ENCODE results near the gene WWOX. TPM values are rescaled to one million over a fixed set of nuclear protein-coding genes. Genes with fewer than 3 reads are reported as not detected.

The WWOX gene
- polyA plus RNA-seq, 1 donor from 2014 or later = 25.6 TPM

- Histone ChIP-seq H2AFZ (ENCODE audit: low read depth, low read length) (no peak overlapping the region), H3K27me3 (ENCODE audit: insufficient read depth, low read depth, low read length) (no peaks in the 10 kb centered on the region), H3K79me2 (replicated peaks; ENCODE audit: insufficient read depth, low read length) (no peaks in the 10 kb centered on the region), H3K9me2 (ENCODE audit: insufficient read depth, low read length) (no peaks in the 10 kb centered on the region), H3K9me3 (ENCODE audit: low read length) (no peaks in the 10 kb centered on the region), H3K27ac (ENCODE audit: low read length) (no peak overlapping the region), H4K20me1 (ENCODE audit: insufficient read depth) (no peaks in the 10 kb centered on the region), H3K36me3 (ENCODE audit: insufficient read depth, low read length) (no peaks in the 10 kb centered on the region), H3F3A (ENCODE audit: insufficient read depth, low read length, poor library complexity, severe bottlenecking) (no peaks in the 10 kb centered on the region), H3K4me2 (ENCODE audit: low read length) (no peak overlapping the region), H3K9ac (ENCODE audit: low read length) (no peak overlapping the region), H3K4me3 (ENCODE audit: low read length) (no peak overlapping the region)
- no peak for TF ChIP-seq POLR2AphosphoS5 (IDR thresholded peaks at IDR 0.05)
Observed at GRCh38 chr16:78782572-78782971, 683.1 kb downstream of the WWOX start.

GRCh38 chr16:78783570-78784079 lies 684.2 kb downstream of the WWOX start:
- H3K27ac ChIP-seq (ENCODE audit: low read length) = no peak overlapping the region
- no peak overlapping the region for H3K4me3 ChIP-seq (ENCODE audit: low read length)
- H2AFZ ChIP-seq (ENCODE audit: low read depth, low read length) = no peak overlapping the region
- H3K9me2 ChIP-seq (ENCODE audit: insufficient read depth, low read length) = no peaks in the 10 kb centered on the region
- no peaks in the 10 kb centered on the region for H4K20me1 ChIP-seq (ENCODE audit: insufficient read depth)
- TF ChIP-seq RAD21 (conservative IDR thresholded peaks at IDR 0.05) = no peak
- TF ChIP-seq CTCF (IDR thresholded peaks at IDR 0.05; ENCODE audit: poor library complexity, severe bottlenecking) = no peak
- TF ChIP-seq MXI1 (conservative IDR thresholded peaks at IDR 0.05; ENCODE audit: poor library complexity, severe bottlenecking) = no peak
- no peak for TF ChIP-seq TAF1 (IDR thresholded peaks at IDR 0.05; ENCODE audit: low read depth)
- TF ChIP-seq SMC3 (conservative IDR thresholded peaks at IDR 0.05; ENCODE audit: poor library complexity) = no peak
- no peak for TF ChIP-seq REST (IDR thresholded peaks at IDR 0.05; ENCODE audit: borderline replicate concordance)
- TF ChIP-seq EZH2 (IDR thresholded peaks at IDR 0.05; ENCODE audit: borderline replicate concordance, insufficient read depth, low read length, poor library complexity, severe bottlenecking) = no peak
- TF ChIP-seq EP300 (conservative IDR thresholded peaks at IDR 0.05; ENCODE audit: poor library complexity, severe bottlenecking) = no peak
- TF ChIP-seq POLR2AphosphoS5 (IDR thresholded peaks at IDR 0.05) = no peak
- H3K9ac ChIP-seq (ENCODE audit: low read length) = no peak overlapping the region
- no peaks in the 10 kb centered on the region for H3K79me2 ChIP-seq (replicated peaks; ENCODE audit: insufficient read depth, low read length)
- H3K9me3 ChIP-seq (ENCODE audit: low read length) = no peaks in the 10 kb centered on the region
- H3K4me2 ChIP-seq (ENCODE audit: low read length) = no peak overlapping the region
- H3K27me3 ChIP-seq (ENCODE audit: insufficient read depth, low read depth, low read length) = no peaks in the 10 kb centered on the region
- no peaks in the 10 kb centered on the region for H3F3A ChIP-seq (ENCODE audit: insufficient read depth, low read length, poor library complexity, severe bottlenecking)
- no peaks in the 10 kb centered on the region for H3K36me3 ChIP-seq (ENCODE audit: insufficient read depth, low read length)

GRCh38 chr16:78784771-78785170 lies 685.3 kb downstream of the WWOX start:
- H3K4me3 ChIP-seq (ENCODE audit: low read length) = no peak overlapping the region
- no peaks in the 10 kb centered on the region for H3K79me2 ChIP-seq (replicated peaks; ENCODE audit: insufficient read depth, low read length)
- no peaks in the 10 kb centered on the region for H3K9me3 ChIP-seq (ENCODE audit: low read length)
- no peak overlapping the region for H2AFZ ChIP-seq (ENCODE audit: low read depth, low read length)
- no peaks in the 10 kb centered on the region for H3K36me3 ChIP-seq (ENCODE audit: insufficient read depth, low read length)
- TF ChIP-seq RAD21 (conservative IDR thresholded peaks at IDR 0.05) (no peak), EZH2 (IDR thresholded peaks at IDR 0.05; ENCODE audit: borderline replicate concordance, insufficient read depth, low read length, poor library complexity, severe bottlenecking) (no peak), SMC3 (conservative IDR thresholded peaks at IDR 0.05; ENCODE audit: poor library complexity) (no peak), MXI1 (conservative IDR thresholded peaks at IDR 0.05; ENCODE audit: poor library complexity, severe bottlenecking) (no peak), POLR2AphosphoS5 (IDR thresholded peaks at IDR 0.05) (no peak)
- H4K20me1 ChIP-seq (ENCODE audit: insufficient read depth) = no peaks in the 10 kb centered on the region
- no peaks in the 10 kb centered on the region for H3F3A ChIP-seq (ENCODE audit: insufficient read depth, low read length, poor library complexity, severe bottlenecking)
- no peak overlapping the region for H3K4me2 ChIP-seq (ENCODE audit: low read length)
- no peak overlapping the region for H3K9ac ChIP-seq (ENCODE audit: low read length)
- H3K9me2 ChIP-seq (ENCODE audit: insufficient read depth, low read length) = no peaks in the 10 kb centered on the region
- H3K27ac ChIP-seq (ENCODE audit: low read length) = no peak overlapping the region
- H3K27me3 ChIP-seq (ENCODE audit: insufficient read depth, low read depth, low read length) = no peaks in the 10 kb centered on the region

Data from neural cell (in vitro differentiated cells).